Transverse colon (tissue), 4 donors: ENCODE results near the gene PLAC8L1. TPM values are rescaled to one million over a fixed set of nuclear protein-coding genes. Genes with fewer than 3 reads are reported as not detected.

ENCODE experiments used
- DNase-seq: peaks from one replicate; pipeline ENCODE4 v3.0.0-alpha.2; 2019
- H3K27ac ChIP-seq, 4 donors: fragments of 200-600 bp; sonication (generic); 2 replicates each; pipeline ENCODE4 v1.5.1; 2016 to 2018; ENCODE audit warnings: inconsistent platforms in 4 of 4
- H3K27me3 ChIP-seq: fragments of 200-600 bp; sonication (generic); 2 replicates; pipeline ENCODE4 v1.5.1; 2017; ENCODE audit warnings: inconsistent platforms
- H3K36me3 ChIP-seq, 4 donors: fragments of 200-600 bp; sonication (generic); 2 replicates each; pipeline ENCODE4 v1.5.1; 2017 to 2019; ENCODE audit warnings: inconsistent platforms in 4 of 4
- H3K4me1 ChIP-seq, 4 donors: fragments of 200-600 bp; sonication (generic); 2 replicates each; pipeline ENCODE4 v1.5.1; 2017 to 2020; ENCODE audit warnings: inconsistent platforms in 4 of 4
- H3K4me3 ChIP-seq, 4 donors: fragments of 200-600 bp; sonication (generic); 1 replicate in 1 of 4; 2 replicates in 3 of 4; pipeline versions ENCODE4 v1.5.1 to v1.6.1; 2017 to 2019; ENCODE audit warnings: inconsistent platforms in 4 of 4
- H3K9me3 ChIP-seq, 2 donors: fragments of 200-600 bp; sonication (generic); 2 replicates each; pipeline ENCODE4 v1.5.1; 2017 to 2019; ENCODE audit warnings: inconsistent platforms in 2 of 2
- CTCF ChIP-seq, 5 experiments: fragments of 200-600 bp in 3 of 5; fragments of 450-650 bp in 2 of 5; sonication (generic) in 3 of 5; IDR thresholded peaks; 1 replicate in 2 of 5; 2 replicates in 3 of 5; pipeline ENCODE4 v1.5.1; 2016 to 2017; ENCODE audit warnings: antibody characterized with exemption in 5 of 5, inconsistent platforms in 3 of 5, mild to moderate bottlenecking in 2 of 5, moderate library complexity in 1 of 5
- EP300 ChIP-seq: sonication (generic); formaldehyde crosslinking; IDR thresholded peaks from one replicate; pipeline ENCODE4 v1.6.1; 2017; ENCODE audit warnings: antibody characterized with exemption, low read depth
- POLR2A ChIP-seq: fragments of 450-650 bp; IDR thresholded peaks from one replicate; pipeline ENCODE4 v1.6.1; 2016; ENCODE audit warnings: antibody characterized with exemption, mild to moderate bottlenecking, moderate library complexity
- POLR2AphosphoS5 ChIP-seq, 3 donors: sonication (generic); formaldehyde crosslinking; IDR thresholded peaks; one replicate each; pipeline ENCODE4 v1.6.1; 2016; ENCODE audit warnings: antibody characterized with exemption in 3 of 3
- WGBS, 2 donors: methylation state at CpG; one replicate each; pipeline ENCODE4 v1.1.5; 2018; ENCODE audit warnings: low coverage in 1 of 2; 5-methylcytosine and 5-hydroxymethylcytosine counted together
- in situ Hi-C, 4 donors: fragments of 200-750 bp; cut with MboI; loops; one replicate each; pipeline versions ENCODE4 v1.15.0 to v1.15.1; 2017; ENCODE audit warnings: low sequenced_read_pairs in 3 of 4, low pct_ligation_motif_present in 1 of 4, low pct_unique_long_range_greater_than_20kb in 1 of 4
- intact Hi-C: fragments of 100-400 bp; cut with DNase I; formaldehyde crosslinking; loops from one replicate; pipeline ENCODE4 v1.15.1; 2023; ENCODE audit warnings: low total_unique reads
- total RNA-seq, 4 donors: library from RNA; depleted of rRNA; stranded (reverse); fragments of >200 nt; gene quantifications; one replicate each; pipeline ENCODE4 v1.1.0, GENCODE V29; 2016

Gene PLAC8L1
- total RNA-seq, 4 donors from 2014 or later = not detected

- intact Hi-C loops (no loop called here), in situ Hi-C loops (loop anchor here (25.0 kb wide), 3 partner anchors 158 to 1858 kb away; no protein-coding TSS in a partner anchor)
- no peaks in the 10 kb centered on the region for H3K27me3 ChIP-seq
- WGBS, 2 donors = 82% methylated on average over 3 of the region's 3 CpGs; no CpG with 5 or more reads in 1 of the 2 donors
- no peaks in the 10 kb centered on the region for H3K36me3 ChIP-seq
- TF ChIP-seq POLR2A = no peak
- no peak for TF ChIP-seq EP300
- no peak for TF ChIP-seq CTCF (IDR thresholded peaks at IDR 0.05)
- TF ChIP-seq POLR2AphosphoS5 (IDR thresholded peaks at IDR 0.05) = no peak
- no peaks in the 10 kb centered on the region for H3K9me3 ChIP-seq
- H3K27ac ChIP-seq = no peak overlapping the region
- H3K4me3 ChIP-seq = no peak overlapping the region
- DNase-seq = no peak
- no peaks in the 10 kb centered on the region for H3K4me1 ChIP-seq
Measured at GRCh38 chr5:146070746-146071145, 34.6 kb downstream of the PLAC8L1 start.

- Histone ChIP-seq H3K36me3 (no peaks in the 10 kb centered on the region), H3K4me1 (no peaks in the 10 kb centered on the region), H3K27ac (no peak overlapping the region), H3K4me3 (no peak overlapping the region), H3K27me3 (no peaks in the 10 kb centered on the region), H3K9me3 (no peaks in the 10 kb centered on the region)
- 89% methylated on average over 2 of the region's 2 CpGs; no CpG with 5 or more reads in 1 of the 2 donors for WGBS, 2 donors
- intact Hi-C loops (no loop called here), in situ Hi-C loops (loop anchor here (25.0 kb wide), 3 partner anchors 157 to 1857 kb away; no protein-coding TSS in a partner anchor)
- no peak for DNase-seq
- TF ChIP-seq CTCF (IDR thresholded peaks at IDR 0.05) (no peak), EP300 (no peak), POLR2A (no peak), POLR2AphosphoS5 (IDR thresholded peaks at IDR 0.05) (no peak)
Measured at GRCh38 chr5:146069780-146070099, 35.6 kb downstream of the PLAC8L1 start.

- TF ChIP-seq CTCF (IDR thresholded peaks at IDR 0.05) (no peak), POLR2A (no peak), POLR2AphosphoS5 (IDR thresholded peaks at IDR 0.05) (no peak), EP300 (no peak)
- no peaks in the 10 kb centered on the region for H3K36me3 ChIP-seq
- no peaks in the 10 kb centered on the region for H3K9me3 ChIP-seq
- H3K27ac ChIP-seq = no peak overlapping the region
- in situ Hi-C loops (loop anchor here (25.0 kb wide), 3 partner anchors 157 to 1857 kb away; no protein-coding TSS in a partner anchor), intact Hi-C loops (no loop called here)
- no peaks in the 10 kb centered on the region for H3K4me1 ChIP-seq
- WGBS, 2 donors = 81 to 90% methylated on average over 5 to 6 of the region's 6 CpGs
- H3K27me3 ChIP-seq = no peaks in the 10 kb centered on the region
- no peak overlapping the region for H3K4me3 ChIP-seq
- no peak for DNase-seq
Measured at GRCh38 chr5:146068977-146069779, 36.2 kb downstream of the PLAC8L1 start.

GRCh38 chr5:146068206-146068605 is 37.2 kb downstream of the PLAC8L1 start:
- no peak for DNase-seq
- Histone ChIP-seq H3K27me3 (no peaks in the 10 kb centered on the region), H3K4me3 (no peak overlapping the region), H3K36me3 (no peaks in the 10 kb centered on the region), H3K9me3 (no peaks in the 10 kb centered on the region), H3K4me1 (no peaks in the 10 kb centered on the region), H3K27ac (no peak overlapping the region)
- in situ Hi-C loops = loop anchor here (25.0 kb wide), 3 partner anchors 156 to 1856 kb away; no protein-coding TSS in a partner anchor
- intact Hi-C loops = no loop called here
- TF ChIP-seq CTCF (IDR thresholded peaks at IDR 0.05) = no peak
- no peak for TF ChIP-seq POLR2AphosphoS5 (IDR thresholded peaks at IDR 0.05)
- TF ChIP-seq POLR2A = no peak
- TF ChIP-seq EP300 = no peak
- WGBS, 2 donors = 57 to 60% methylated on average over 6 to 7 of the region's 9 CpGs
